Tibial artery (tissue), 4 donors: ENCODE measurements around the gene SERPINE2.

Experiments used
- DNase-seq, 2 donors: peaks; one replicate each; pipeline ENCODE4 v3.0.0-alpha.2; 2019
- H3K27ac ChIP-seq, 2 donors: fragments of 200-600 bp; sonication (generic) in 1 of 2; 1 replicate in 1 of 2; 2 replicates in 1 of 2; pipeline ENCODE4 v1.5.1; 2018 to 2019; ENCODE audit warnings: mild to moderate bottlenecking in 1 of 2
- H3K27me3 ChIP-seq, 2 donors: fragments of 200-600 bp; sonication (generic) in 1 of 2; one replicate each; pipeline versions ENCODE4 v1.5.1 to v1.6.0; 2016 to 2019
- H3K36me3 ChIP-seq, 3 donors: fragments of 200-600 bp; sonication (generic) in 2 of 3; one replicate each; pipeline ENCODE4 v1.5.1; 2016 to 2019; ENCODE audit warnings: mild to moderate bottlenecking in 2 of 3
- H3K4me1 ChIP-seq, 4 donors: fragments of 200-600 bp; sonication (generic) in 2 of 4; 1 replicate in 3 of 4; 2 replicates in 1 of 4; pipeline ENCODE4 v1.5.1; 2016 to 2019
- H3K4me3 ChIP-seq, 2 donors: fragments of 200-600 bp; sonication (generic) in 1 of 2; 1 replicate in 1 of 2; 2 replicates in 1 of 2; pipeline ENCODE4 v1.5.1; 2018 to 2019; ENCODE audit warnings: mild to moderate bottlenecking in 2 of 2
- H3K9me3 ChIP-seq, 3 donors: fragments of 200-600 bp; sonication (generic) in 1 of 3; one replicate each; pipeline ENCODE4 v1.5.1; 2016 to 2019
- intact Hi-C: fragments of 100-400 bp; cut with DNase I; formaldehyde crosslinking; loops from one replicate; pipeline ENCODE4 v1.15.0; 2023; ENCODE audit warnings: low total_unique reads
- TF ChIP-seq, protein P1 (sequence below), 2 experiments: fragments of 200-600 bp in 1 of 2; fragments of 450-650 bp in 1 of 2; IDR thresholded peaks; one replicate each; pipeline ENCODE4 v1.5.1; 2017 to 2019; ENCODE audit warnings: antibody characterized with exemption in 2 of 2, mild to moderate bottlenecking in 1 of 2, moderate library complexity in 1 of 2

The SERPINE2 gene

DNA sequence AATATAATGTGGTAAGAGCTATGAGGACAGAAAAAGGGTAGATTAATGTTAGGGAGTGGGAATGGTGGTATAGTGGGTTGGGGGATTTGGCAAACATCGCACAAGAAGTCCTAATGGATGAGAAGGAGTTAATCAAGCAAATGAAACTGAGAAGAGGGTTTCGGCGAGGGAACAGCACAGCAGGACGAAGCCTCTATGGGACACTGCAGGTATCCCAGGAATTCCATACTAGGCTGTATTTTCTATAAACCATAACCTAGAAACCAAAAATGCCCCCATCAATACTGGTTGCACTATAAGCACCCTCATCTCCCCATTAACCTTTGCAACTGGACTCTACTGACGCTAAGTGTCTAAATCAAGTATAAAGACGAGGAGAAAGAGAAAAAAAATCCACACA lies 104.2 kb downstream of the SERPINE2 start:
- TF ChIP-seq, protein P1, sequence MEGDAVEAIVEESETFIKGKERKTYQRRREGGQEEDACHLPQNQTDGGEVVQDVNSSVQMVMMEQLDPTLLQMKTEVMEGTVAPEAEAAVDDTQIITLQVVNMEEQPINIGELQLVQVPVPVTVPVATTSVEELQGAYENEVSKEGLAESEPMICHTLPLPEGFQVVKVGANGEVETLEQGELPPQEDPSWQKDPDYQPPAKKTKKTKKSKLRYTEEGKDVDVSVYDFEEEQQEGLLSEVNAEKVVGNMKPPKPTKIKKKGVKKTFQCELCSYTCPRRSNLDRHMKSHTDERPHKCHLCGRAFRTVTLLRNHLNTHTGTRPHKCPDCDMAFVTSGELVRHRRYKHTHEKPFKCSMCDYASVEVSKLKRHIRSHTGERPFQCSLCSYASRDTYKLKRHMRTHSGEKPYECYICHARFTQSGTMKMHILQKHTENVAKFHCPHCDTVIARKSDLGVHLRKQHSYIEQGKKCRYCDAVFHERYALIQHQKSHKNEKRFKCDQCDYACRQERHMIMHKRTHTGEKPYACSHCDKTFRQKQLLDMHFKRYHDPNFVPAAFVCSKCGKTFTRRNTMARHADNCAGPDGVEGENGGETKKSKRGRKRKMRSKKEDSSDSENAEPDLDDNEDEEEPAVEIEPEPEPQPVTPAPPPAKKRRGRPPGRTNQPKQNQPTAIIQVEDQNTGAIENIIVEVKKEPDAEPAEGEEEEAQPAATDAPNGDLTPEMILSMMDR (IDR thresholded peaks at IDR 0.05) = no peak
- DNase-seq = no peak
- Histone ChIP-seq H3K27me3 (no peaks in the 10 kb centered on the region), H3K36me3 (no peaks in the 10 kb centered on the region), H3K9me3 (no peaks in the 10 kb centered on the region), H3K27ac (peak overlapping the region in 1 of 2 donors; percentile 44), H3K4me1 (peaks cover 0 to 95% (median 44%) of the 10 kb centered on the region in 4 donors), H3K4me3 (no peak overlapping the region)
- intact Hi-C loops = no loop called here

DNA sequence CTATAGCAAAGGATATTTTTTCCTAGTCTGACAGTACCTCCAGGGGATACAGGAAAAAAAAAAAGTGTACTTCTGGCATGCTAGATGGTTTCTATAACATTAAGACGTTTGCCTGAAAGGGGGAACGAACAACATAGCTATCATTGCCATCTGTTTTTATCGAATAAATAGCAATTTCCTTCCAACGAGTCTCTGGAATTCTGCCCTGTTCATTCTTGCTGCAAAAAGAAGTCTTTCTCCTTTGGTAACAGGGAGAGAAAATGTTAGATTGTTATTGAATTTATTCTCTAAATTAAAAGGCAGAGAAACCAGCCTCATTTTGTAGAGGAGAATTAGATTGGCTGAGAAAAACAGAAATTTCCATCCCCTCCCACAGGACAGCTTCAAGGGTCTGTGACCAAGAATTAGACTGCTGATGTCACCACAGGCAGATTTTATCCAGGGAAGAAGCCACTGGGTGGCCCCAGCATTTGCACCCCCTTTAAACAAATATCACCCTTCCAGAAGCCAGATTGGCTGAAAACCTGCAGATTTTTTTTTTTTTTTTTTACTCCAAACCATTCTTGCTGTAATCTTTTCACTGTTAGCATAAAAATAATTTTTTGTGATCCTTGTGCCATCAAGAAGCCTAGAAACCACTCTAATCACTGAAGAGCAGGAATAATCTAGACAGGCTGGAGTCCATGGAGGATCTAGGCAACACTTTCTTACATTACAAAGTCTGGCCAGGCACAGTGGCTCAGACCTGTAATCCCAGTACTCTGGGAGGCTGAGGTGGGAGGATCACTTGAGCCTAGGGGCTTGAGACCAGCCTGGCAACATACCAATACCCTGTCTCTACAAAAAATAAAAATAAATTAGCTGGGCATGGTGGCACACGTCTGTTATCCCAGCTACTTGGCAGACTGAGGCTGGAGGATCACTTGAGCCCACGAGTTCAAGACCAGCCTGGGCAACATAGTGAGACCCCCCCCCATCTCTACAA lies 106.0 kb downstream of the SERPINE2 start:
- no peak overlapping the region for H3K4me3 ChIP-seq
- H3K36me3 ChIP-seq = no peaks in the 10 kb centered on the region
- H3K9me3 ChIP-seq = no peaks in the 10 kb centered on the region
- no peaks in the 10 kb centered on the region for H3K27me3 ChIP-seq
- intact Hi-C loops = no loop called here
- TF ChIP-seq, protein P1 (IDR thresholded peaks at IDR 0.05) = no peak
- no peak for DNase-seq
- peak overlapping the region in 1 of 2 donors; percentile 44 for H3K27ac ChIP-seq
- H3K4me1 ChIP-seq = peaks cover 0 to 86% (median 42%) of the 10 kb centered on the region in 4 donors

DNA sequence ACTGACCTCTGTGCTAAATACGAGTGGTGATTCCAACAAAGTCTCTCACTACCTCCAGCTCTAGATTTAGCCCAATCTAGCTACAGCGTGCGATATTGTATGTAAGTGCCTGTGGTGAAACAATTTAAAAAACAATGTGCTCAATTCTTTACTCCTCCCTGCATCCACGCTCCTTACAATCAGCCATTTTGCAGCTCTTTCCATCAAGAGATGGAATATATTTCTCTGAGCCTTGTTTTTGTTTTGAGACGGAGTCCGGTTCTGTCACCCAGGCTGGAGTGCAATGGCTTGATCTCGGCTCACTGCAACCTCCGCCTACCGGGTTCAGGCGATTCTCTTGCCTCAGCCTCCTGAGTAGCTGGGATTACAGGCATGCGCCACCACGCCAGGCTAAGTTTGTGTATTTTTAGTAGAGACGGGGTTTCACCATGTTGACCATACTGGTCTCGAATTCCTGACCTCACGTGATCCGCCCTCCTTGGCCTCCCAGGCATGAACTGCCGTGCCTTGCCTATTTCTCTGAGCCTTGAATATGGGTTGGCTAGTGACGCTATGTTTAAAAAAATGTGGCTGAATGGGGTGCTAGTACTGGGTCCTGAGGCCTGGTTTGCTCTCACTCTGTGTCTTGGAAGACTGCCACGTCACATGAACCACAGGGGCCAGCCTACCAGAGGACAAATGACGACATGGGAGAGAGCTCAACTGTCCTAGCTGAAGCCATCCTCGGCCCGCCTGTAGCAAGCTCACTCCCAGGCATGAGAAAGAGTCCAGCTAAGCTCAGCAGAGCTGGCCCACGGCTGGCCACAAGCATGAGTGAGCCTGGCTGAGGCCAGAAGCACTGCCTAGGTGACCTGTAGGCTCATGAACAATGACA lies 108.7 kb downstream of the SERPINE2 start:
- Histone ChIP-seq H3K4me3 (no peak overlapping the region), H3K4me1 (peaks cover 0 to 60% (median 21%) of the 10 kb centered on the region in 4 donors), H3K36me3 (no peaks in the 10 kb centered on the region), H3K27me3 (no peaks in the 10 kb centered on the region), H3K27ac (peak overlapping the region in 1 of 2 donors; percentile 11), H3K9me3 (peaks cover 0 to 7% (median 0%) of the 10 kb centered on the region in 3 donors)
- TF ChIP-seq, protein P1 (IDR thresholded peaks at IDR 0.05) = no peak
- intact Hi-C loops = no loop called here
- DNase-seq = peak; percentile 54 to 74

GRCh38 chr2:223929571-223930102 lies 109.4 kb downstream of the SERPINE2 start:
- H3K27me3 ChIP-seq = no peaks in the 10 kb centered on the region
- H3K9me3 ChIP-seq = peaks cover 0 to 7% (median 0%) of the 10 kb centered on the region in 3 donors
- intact Hi-C loops = no loop called here
- TF ChIP-seq, protein P1 (IDR thresholded peaks at IDR 0.05) = no peak
- H3K4me1 ChIP-seq = peaks cover 0 to 53% (median 18%) of the 10 kb centered on the region in 4 donors
- no peak overlapping the region for H3K27ac ChIP-seq
- DNase-seq = no peak
- no peak overlapping the region for H3K4me3 ChIP-seq
- no peaks in the 10 kb centered on the region for H3K36me3 ChIP-seq
